ENCODE measurements around the gene OGDHL. TPM values are rescaled to one million over a fixed set of nuclear protein-coding genes. Genes with fewer than 3 reads are reported as not detected.
"Not testable (repeated sequence)": the region's sequence is repeated elsewhere in the genome, so short reads cannot be mapped to it uniquely, and the experiment has no call there.

Gene OGDHL
- total RNA-seq, 1 donor from 2014 or later = 2.8 TPM

- Mint-ChIP-seq H3K27ac (no peak overlapping the region), H3K9me3 (no peaks in the 10 kb centered on the region), H3K27me3 (ENCODE audit: insufficient read depth) (peaks cover 24% of the 10 kb centered on the region), H3K4me1 (ENCODE audit: low read depth) (no peaks in the 10 kb centered on the region), H3K36me3 (ENCODE audit: low read depth) (no peaks in the 10 kb centered on the region), H3K4me3 (no peak overlapping the region)
- intact Hi-C loops (cut with micrococcal nuclease) = no loop called here
- no peak for DNase-seq (ENCODE audit: low spot score)
These were observed 6.6 kb upstream of the OGDHL start for GRCh38 chr10:49768731-49769130.

- Mint-ChIP-seq H3K9me3 (no peaks in the 10 kb centered on the region), H3K27ac (no peak overlapping the region), H3K36me3 (ENCODE audit: low read depth) (no peaks in the 10 kb centered on the region), H3K4me1 (ENCODE audit: low read depth) (no peaks in the 10 kb centered on the region), H3K4me3 (no peak overlapping the region), H3K27me3 (ENCODE audit: insufficient read depth) (peaks cover 24% of the 10 kb centered on the region)
- intact Hi-C loops (cut with micrococcal nuclease) = no loop called here
- DNase-seq (ENCODE audit: low spot score) = no peak
These were observed 6.2 kb upstream of the OGDHL start for GRCh38 chr10:49768329-49768728.

- Mint-ChIP-seq H3K4me1 (ENCODE audit: low read depth) (no peaks in the 10 kb centered on the region), H3K36me3 (ENCODE audit: low read depth) (no peaks in the 10 kb centered on the region), H3K27ac (no peak overlapping the region), H3K4me3 (no peak overlapping the region), H3K9me3 (no peaks in the 10 kb centered on the region), H3K27me3 (ENCODE audit: insufficient read depth) (peaks cover 24% of the 10 kb centered on the region)
- intact Hi-C loops (cut with micrococcal nuclease) = no loop called here
- DNase-seq (ENCODE audit: low spot score) = no peak
These were observed 5.6 kb upstream of the OGDHL start for GRCh38 chr10:49767752-49768151.

GRCh38 chr10:49766484-49766883 lies 4.4 kb upstream of the OGDHL start:
- Mint-ChIP-seq H3K27me3 (ENCODE audit: insufficient read depth) (peaks cover 20% of the 10 kb centered on the region), H3K4me3 (no peak overlapping the region), H3K36me3 (ENCODE audit: low read depth) (no peaks in the 10 kb centered on the region), H3K9me3 (no peaks in the 10 kb centered on the region), H3K4me1 (ENCODE audit: low read depth) (no peaks in the 10 kb centered on the region), H3K27ac (no peak overlapping the region)
- intact Hi-C loops (cut with micrococcal nuclease) = no loop called here
- no peak for DNase-seq (ENCODE audit: low spot score)

GRCh38 chr10:49762566-49762877 lies 399 bp upstream of the OGDHL start:
- H3K4me1 Mint-ChIP-seq (ENCODE audit: low read depth) = no peaks in the 10 kb centered on the region
- DNase-seq (ENCODE audit: low spot score) = no peak
- no peaks in the 10 kb centered on the region for H3K36me3 Mint-ChIP-seq (ENCODE audit: low read depth)
- H3K4me3 Mint-ChIP-seq = no peak overlapping the region
- intact Hi-C loops (cut with micrococcal nuclease) = loop anchor here (1.0 kb wide), 1 partner anchor 155 kb away; no protein-coding TSS in a partner anchor
- H3K27ac Mint-ChIP-seq = no peak overlapping the region
- no peaks in the 10 kb centered on the region for H3K9me3 Mint-ChIP-seq
- peaks cover 5% of the 10 kb centered on the region for H3K27me3 Mint-ChIP-seq (ENCODE audit: insufficient read depth)

- Mint-ChIP-seq H3K36me3 (ENCODE audit: low read depth) (no peaks in the 10 kb centered on the region), H3K4me3 (no peak overlapping the region), H3K27ac (no peak overlapping the region), H3K4me1 (ENCODE audit: low read depth) (no peaks in the 10 kb centered on the region), H3K27me3 (ENCODE audit: insufficient read depth) (peaks cover 3% of the 10 kb centered on the region), H3K9me3 (no peaks in the 10 kb centered on the region)
- intact Hi-C loops (cut with micrococcal nuclease) = no loop called here
- no peak for DNase-seq (ENCODE audit: low spot score)
These were observed 828 bp downstream of the OGDHL start for GRCh38 chr10:49761201-49761788.

GRCh38 chr10:49760789-49761188 lies 1.3 kb downstream of the OGDHL start:
- H3K4me1 Mint-ChIP-seq (ENCODE audit: low read depth) = no peaks in the 10 kb centered on the region
- no peaks in the 10 kb centered on the region for H3K36me3 Mint-ChIP-seq (ENCODE audit: low read depth)
- H3K9me3 Mint-ChIP-seq = no peaks in the 10 kb centered on the region
- no peak overlapping the region for H3K27ac Mint-ChIP-seq
- peaks cover 2% of the 10 kb centered on the region for H3K27me3 Mint-ChIP-seq (ENCODE audit: insufficient read depth)
- intact Hi-C loops (cut with micrococcal nuclease) = no loop called here
- DNase-seq (ENCODE audit: low spot score) = no peak
- H3K4me3 Mint-ChIP-seq = no peak overlapping the region

GRCh38 chr10:49759787-49760551 lies 2.2 kb downstream of the OGDHL start:
- intact Hi-C loops (cut with micrococcal nuclease) = no loop called here
- no peak overlapping the region for H3K4me3 Mint-ChIP-seq

GRCh38 chr10:49758249-49758930 lies 3.7 kb downstream of the OGDHL start:
- H3K9me3 Mint-ChIP-seq = no peaks in the 10 kb centered on the region
- intact Hi-C loops (cut with micrococcal nuclease) = no loop called here

More at GRCh38 chr10:49759787-49760551, 2.2 kb downstream of the OGDHL start:
- no peak for DNase-seq (ENCODE audit: low spot score)
- no peaks in the 10 kb centered on the region for H3K9me3 Mint-ChIP-seq
- no peak overlapping the region for H3K27ac Mint-ChIP-seq
- no peaks in the 10 kb centered on the region for H3K4me1 Mint-ChIP-seq (ENCODE audit: low read depth)
- H3K27me3 Mint-ChIP-seq (ENCODE audit: insufficient read depth) = peaks cover 5% of the 10 kb centered on the region
- H3K36me3 Mint-ChIP-seq (ENCODE audit: low read depth) = no peaks in the 10 kb centered on the region

GRCh38 chr10:49756641-49757040 lies 5.5 kb downstream of the OGDHL start:
- no peak for DNase-seq (ENCODE audit: low spot score)
- H3K27ac Mint-ChIP-seq = no peak overlapping the region
- intact Hi-C loops (cut with micrococcal nuclease) = no loop called here
- no peak overlapping the region for H3K4me3 Mint-ChIP-seq
- H3K4me1 Mint-ChIP-seq (ENCODE audit: low read depth) = no peaks in the 10 kb centered on the region
- no peaks in the 10 kb centered on the region for H3K36me3 Mint-ChIP-seq (ENCODE audit: low read depth)
- peaks cover 8% of the 10 kb centered on the region for H3K27me3 Mint-ChIP-seq (ENCODE audit: insufficient read depth)
- H3K9me3 Mint-ChIP-seq = no peaks in the 10 kb centered on the region

More at GRCh38 chr10:49758249-49758930, 3.7 kb downstream of the OGDHL start:
- peaks cover 4% of the 10 kb centered on the region for H3K27me3 Mint-ChIP-seq (ENCODE audit: insufficient read depth)
- H3K4me1 Mint-ChIP-seq (ENCODE audit: low read depth) = no peaks in the 10 kb centered on the region
- no peak overlapping the region for H3K27ac Mint-ChIP-seq
- H3K36me3 Mint-ChIP-seq (ENCODE audit: low read depth) = no peaks in the 10 kb centered on the region
- no peak for DNase-seq (ENCODE audit: low spot score)
- no peak overlapping the region for H3K4me3 Mint-ChIP-seq

- H3K27ac Mint-ChIP-seq = no peak overlapping the region
- no peaks in the 10 kb centered on the region for H3K36me3 Mint-ChIP-seq (ENCODE audit: low read depth)
- no peaks in the 10 kb centered on the region for H3K9me3 Mint-ChIP-seq
- DNase-seq (ENCODE audit: low spot score) = no peak
- H3K27me3 Mint-ChIP-seq (ENCODE audit: insufficient read depth) = peaks cover 8% of the 10 kb centered on the region
- intact Hi-C loops (cut with micrococcal nuclease) = no loop called here
- no peaks in the 10 kb centered on the region for H3K4me1 Mint-ChIP-seq (ENCODE audit: low read depth)
- no peak overlapping the region for H3K4me3 Mint-ChIP-seq
These were observed 6.1 kb downstream of the OGDHL start for GRCh38 chr10:49756031-49756430.

GRCh38 chr10:49754951-49755350 lies 7.2 kb downstream of the OGDHL start:
- H3K4me3 Mint-ChIP-seq; H3K27me3 Mint-ChIP-seq (ENCODE audit: insufficient read depth); intact Hi-C loops (cut with micrococcal nuclease); H3K36me3 Mint-ChIP-seq (ENCODE audit: low read depth); H3K9me3 Mint-ChIP-seq; DNase-seq (ENCODE audit: low spot score); H3K27ac Mint-ChIP-seq; H3K4me1 Mint-ChIP-seq (ENCODE audit: low read depth): not testable (repeated sequence)

GRCh38 chr10:49752584-49752983 lies 9.5 kb downstream of the OGDHL start:
- Mint-ChIP-seq H3K27me3 (ENCODE audit: insufficient read depth) (peaks cover 8% of the 10 kb centered on the region), H3K36me3 (ENCODE audit: low read depth) (no peaks in the 10 kb centered on the region), H3K27ac (no peak overlapping the region), H3K9me3 (no peaks in the 10 kb centered on the region), H3K4me3 (no peak overlapping the region), H3K4me1 (ENCODE audit: low read depth) (no peaks in the 10 kb centered on the region)
- DNase-seq (ENCODE audit: low spot score) = no peak
- intact Hi-C loops (cut with micrococcal nuclease) = no loop called here

Data from activated T-helper 1 cell treated with anti-CD3 and anti-CD28 coated beads, Interleukin-12 subunit alpha, Interleukin-12 subunit beta, Interleukin-2, Interleukin-4 antibody, amounts not matched to agents 30 ng/mL and 10 ng/mL and 1 ng/mL, durations not matched to agents 14 hours and 24 hours and 36 hours (primary cell).